ENCODE measurements around the gene CCDC122. TPM values are rescaled to one million over a fixed set of nuclear protein-coding genes. Genes with fewer than 3 reads are reported as not detected.

CCDC122 gene
- polyA plus RNA-seq, 2 of the 4 experiments (the other 2 are of a cell fraction) = 2.6 to 4.3 TPM

DNA sequence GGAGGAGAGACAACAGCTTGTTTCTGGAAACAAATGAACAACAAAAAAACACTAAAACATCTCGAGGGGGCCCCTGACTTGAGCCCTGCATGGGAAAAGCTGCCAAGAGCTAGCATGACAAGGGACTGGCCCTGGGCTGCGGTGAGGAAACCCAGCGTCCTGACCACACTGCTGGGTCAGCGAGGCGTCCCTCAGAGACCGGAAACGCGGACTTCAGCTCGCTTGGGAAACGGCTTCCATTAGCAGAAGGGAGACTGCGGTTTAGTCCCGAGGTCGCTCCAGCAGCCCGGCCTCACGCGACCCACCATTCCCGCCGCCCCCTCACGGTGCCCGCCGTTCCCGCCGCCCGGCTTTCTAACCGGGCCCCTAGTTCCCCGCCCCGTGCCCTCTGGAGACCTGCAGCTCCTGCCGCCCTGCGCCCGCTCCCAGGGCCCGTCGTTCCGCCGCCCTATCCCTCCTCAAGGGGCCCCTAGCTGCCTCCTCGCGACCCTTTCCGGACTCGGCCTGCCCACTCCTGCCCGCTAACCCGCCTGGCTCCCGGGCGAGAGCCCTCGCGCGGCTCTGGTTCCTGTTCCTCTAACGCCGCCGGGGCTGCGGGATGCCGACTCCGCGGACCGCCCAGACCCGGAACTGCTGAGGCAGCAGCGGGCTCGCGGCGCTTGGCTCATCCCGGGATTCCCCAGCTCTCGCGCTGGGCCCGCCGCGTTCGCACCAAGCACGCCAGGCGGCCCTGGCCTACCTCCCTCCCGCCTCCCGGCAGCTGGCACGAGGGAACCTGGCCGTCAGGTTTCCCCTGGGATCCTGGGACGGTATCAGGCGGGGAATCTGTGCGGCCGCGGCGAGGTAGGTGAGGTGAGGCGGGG, at the start of gene CCDC122 (continued):
- TF ChIP-seq HOXB13 (CRISPR knock-in tag; IDR thresholded peaks at IDR 0.05; ENCODE audit: low read depth) (no peak), HEYL (CRISPR knock-in tag; IDR thresholded peaks at IDR 0.05) (no peak), ATOH8 (CRISPR knock-in tag; IDR thresholded peaks at IDR 0.05; ENCODE audit: low read depth) (no peak), JUN (IDR thresholded peaks at IDR 0.05) (peak in 1 of 2 experiments; percentile 70; a peak in 2 of 5 replicates), ZC3H11A (IDR thresholded peaks at IDR 0.05) (no peak), RFX5 (IDR thresholded peaks at IDR 0.05) (no peak), CHD2 (IDR thresholded peaks at IDR 0.05; ENCODE audit: low read length, partially characterized antibody) (peak; percentile 65), RCOR1 (IDR thresholded peaks at IDR 0.05; ENCODE audit: low read depth, low read length) (no peak), KDM5A (IDR thresholded peaks at IDR 0.05) (no peak), NPAS2 (CRISPR knock-in tag; IDR thresholded peaks at IDR 0.05; ENCODE audit: borderline replicate concordance) (no peak), ZSCAN20 (CRISPR knock-in tag; IDR thresholded peaks at IDR 0.05) (no peak), FOSL2 (IDR thresholded peaks at IDR 0.05) (no peak), FOSL2 (CRISPR knock-in tag; IDR thresholded peaks at IDR 0.05) (no peak), TFCP2L1 (CRISPR knock-in tag; IDR thresholded peaks at IDR 0.05) (no peak), ZNF302 (CRISPR knock-in tag; IDR thresholded peaks at IDR 0.05) (no peak), HOXA7 (CRISPR knock-in tag; IDR thresholded peaks at IDR 0.05) (no peak), TP53 (CRISPR knock-in tag; IDR thresholded peaks at IDR 0.05) (no peak), BCL3 (IDR thresholded peaks at IDR 0.05) (0 out of 3 replicates have a peak, but pooled peaks have one; percentile 43), EHF (CRISPR knock-in tag; IDR thresholded peaks at IDR 0.05) (no peak), FOXS1 (CRISPR knock-in tag; IDR thresholded peaks at IDR 0.05) (no peak), RARB (CRISPR knock-in tag; IDR thresholded peaks at IDR 0.05) (no peak), FOSB (CRISPR knock-in tag; IDR thresholded peaks at IDR 0.05) (no peak), ZFP36 (IDR thresholded peaks at IDR 0.05; ENCODE audit: borderline replicate concordance, partially characterized antibody) (no peak)
- TF ChIP-seq, protein P1, sequence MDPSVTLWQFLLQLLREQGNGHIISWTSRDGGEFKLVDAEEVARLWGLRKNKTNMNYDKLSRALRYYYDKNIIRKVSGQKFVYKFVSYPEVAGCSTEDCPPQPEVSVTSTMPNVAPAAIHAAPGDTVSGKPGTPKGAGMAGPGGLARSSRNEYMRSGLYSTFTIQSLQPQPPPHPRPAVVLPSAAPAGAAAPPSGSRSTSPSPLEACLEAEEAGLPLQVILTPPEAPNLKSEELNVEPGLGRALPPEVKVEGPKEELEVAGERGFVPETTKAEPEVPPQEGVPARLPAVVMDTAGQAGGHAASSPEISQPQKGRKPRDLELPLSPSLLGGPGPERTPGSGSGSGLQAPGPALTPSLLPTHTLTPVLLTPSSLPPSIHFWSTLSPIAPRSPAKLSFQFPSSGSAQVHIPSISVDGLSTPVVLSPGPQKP (IDR thresholded peaks at IDR 0.05; ENCODE audit: low read depth, low read length) = no peak
- TF ChIP-seq, protein P2, sequence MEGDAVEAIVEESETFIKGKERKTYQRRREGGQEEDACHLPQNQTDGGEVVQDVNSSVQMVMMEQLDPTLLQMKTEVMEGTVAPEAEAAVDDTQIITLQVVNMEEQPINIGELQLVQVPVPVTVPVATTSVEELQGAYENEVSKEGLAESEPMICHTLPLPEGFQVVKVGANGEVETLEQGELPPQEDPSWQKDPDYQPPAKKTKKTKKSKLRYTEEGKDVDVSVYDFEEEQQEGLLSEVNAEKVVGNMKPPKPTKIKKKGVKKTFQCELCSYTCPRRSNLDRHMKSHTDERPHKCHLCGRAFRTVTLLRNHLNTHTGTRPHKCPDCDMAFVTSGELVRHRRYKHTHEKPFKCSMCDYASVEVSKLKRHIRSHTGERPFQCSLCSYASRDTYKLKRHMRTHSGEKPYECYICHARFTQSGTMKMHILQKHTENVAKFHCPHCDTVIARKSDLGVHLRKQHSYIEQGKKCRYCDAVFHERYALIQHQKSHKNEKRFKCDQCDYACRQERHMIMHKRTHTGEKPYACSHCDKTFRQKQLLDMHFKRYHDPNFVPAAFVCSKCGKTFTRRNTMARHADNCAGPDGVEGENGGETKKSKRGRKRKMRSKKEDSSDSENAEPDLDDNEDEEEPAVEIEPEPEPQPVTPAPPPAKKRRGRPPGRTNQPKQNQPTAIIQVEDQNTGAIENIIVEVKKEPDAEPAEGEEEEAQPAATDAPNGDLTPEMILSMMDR (IDR thresholded peaks at IDR 0.05) = no peak

Measured in A549 (cell line).